A549 treated with AZD9567 at 1 μM for 4 hours (cell line): Measurements from ENCODE around the gene EVL. TPM values are rescaled to one million over a fixed set of nuclear protein-coding genes. Genes with fewer than 3 reads are reported as not detected.

Source experiments
- total RNA-seq: library from RNA; stranded (reverse); fragments of 200-300 nt; extraction: Qiagen RNA extraction; gene quantifications from 5 replicates; pipeline ENCODE4 v1.2.3, GENCODE V29; 2022; ENCODE audit not compliant: insufficient read depth

The EVL gene
- 25.0 to 27.6 TPM (median 26.6 TPM) in 5 replicates for total RNA-seq

GRCh38 chr14:100065111-100065871, at the start of gene EVL:
TSS of gene EVL (plus strand) at chr14:100065422. CDS start at chr14:100065501, 79 bp downstream.

GRCh38 chr14:100159094-100159864, 94.1 kb downstream of the EVL start, which contains the start of gene DEGS2:
TSS of gene DEGS2 (minus strand) at chr14:100159645. CDS start at chr14:100159587, 58 bp downstream.

Other genes starting within 250 kb of the EVL start
- 1.6 to 3.2 TPM (median 1.7 TPM) in 4 of 5 replicates, not detected in the other for gene DEGS2, start 94.2 kb downstream of the EVL start, total RNA-seq
- 59.9 to 77.4 TPM (median 70.8 TPM) in 5 replicates for gene YY1, start 173.7 kb downstream of the EVL start, total RNA-seq
- 8.9 to 11.6 TPM (median 10.4 TPM) in 5 replicates for gene SLC25A29, start 241.0 kb downstream of the EVL start, total RNA-seq